ENCODE data around the gene RRBP1. TPM values are rescaled to one million over a fixed set of nuclear protein-coding genes. Genes with fewer than 3 reads are reported as not detected.

RRBP1 gene
- total and polyA plus RNA-seq, 7 experiments from 2014 or later, result 4.1 to 73.9 (median 28.1) TPM

- POLR2A ChIA-PET, result no interaction called here
- CTCF ChIA-PET, result no interaction called here
- DNase-seq, result no peak
- intact Hi-C loops (cut with micrococcal nuclease), result no loop called here
- Histone ChIP-seq H3K4me1 (ENCODE audit: control insufficient read depth in 2 of 2, insufficient read depth in 2 of 2, low read length in 2 of 2) (no peaks in the 10 kb centered on the region), H3K36me3 (ENCODE audit: control insufficient read depth in 2 of 3, insufficient read depth in 3 of 3, low read length in 3 of 3) (peaks cover 0 to 86% (median 0%) of the 10 kb centered on the region in 3 experiments), H3K4me3 (ENCODE audit: low read length) (no peak overlapping the region), H3K27me3 (ENCODE audit: control insufficient read depth in 2 of 2, insufficient read depth in 2 of 2, low read length in 2 of 2) (no peaks in the 10 kb centered on the region), H3K27ac (ENCODE audit: low read depth, low read length) (no peak overlapping the region), H3K9me3 (ENCODE audit: control insufficient read depth in 2 of 3, low read length in 3 of 3) (no peaks in the 10 kb centered on the region)
- Mint-ChIP-seq H3K36me3 (peaks cover 5 to 35% (median 8%) of the 10 kb centered on the region in 5 donors), H3K9me3 (no peaks in the 10 kb centered on the region), H3K27me3 (no peaks in the 10 kb centered on the region), H3K4me1 (peaks cover 0 to 6% (median 0%) of the 10 kb centered on the region in 7 donors), H3K27ac (peak overlapping the region in 2 of 9 donors; percentile 4 to 41), H3K4me3 (no peak overlapping the region)
- no peak for ATAC-seq
These were observed 50.3 kb downstream of the RRBP1 start for GRCh38 chr20:17631576-17632319.

GRCh38 chr20:17630806-17631195 lies 51.2 kb downstream of the RRBP1 start:
- Histone ChIP-seq H3K36me3 (ENCODE audit: control insufficient read depth in 2 of 3, insufficient read depth in 3 of 3, low read length in 3 of 3) (peaks cover 0 to 82% (median 0%) of the 10 kb centered on the region in 3 experiments), H3K4me3 (ENCODE audit: low read length) (no peak overlapping the region), H3K27ac (ENCODE audit: low read depth, low read length) (no peak overlapping the region), H3K4me1 (ENCODE audit: control insufficient read depth in 2 of 2, insufficient read depth in 2 of 2, low read length in 2 of 2) (no peaks in the 10 kb centered on the region), H3K9me3 (ENCODE audit: control insufficient read depth in 2 of 3, low read length in 3 of 3) (no peaks in the 10 kb centered on the region), H3K27me3 (ENCODE audit: control insufficient read depth in 2 of 2, insufficient read depth in 2 of 2, low read length in 2 of 2) (no peaks in the 10 kb centered on the region)
- POLR2A ChIA-PET, result interaction anchor here (1.3 kb wide), 1 partner anchor 48 kb away, joined by 3 read pairs; no protein-coding TSS in a partner anchor
- no peaks in the 10 kb centered on the region for H3K9me3 Mint-ChIP-seq
- intact Hi-C loops (cut with micrococcal nuclease), result no loop called here
- CTCF ChIA-PET, result no interaction called here
- peaks cover 0 to 5% (median 0%) of the 10 kb centered on the region in 7 donors for H3K4me1 Mint-ChIP-seq
- no peak overlapping the region for H3K4me3 Mint-ChIP-seq
- no peak for ATAC-seq
- no peaks in the 10 kb centered on the region for H3K27me3 Mint-ChIP-seq
- no peak for DNase-seq
- H3K36me3 Mint-ChIP-seq, result peaks cover 5 to 34% (median 10%) of the 10 kb centered on the region in 5 donors
- H3K27ac Mint-ChIP-seq, result no peak overlapping the region

- no peaks in the 10 kb centered on the region for H3K4me1 ChIP-seq (ENCODE audit: control insufficient read depth in 2 of 2, insufficient read depth in 2 of 2, low read length in 2 of 2)
- ChIA-PET POLR2A (interaction anchor here (1.3 kb wide), 1 partner anchor 48 kb away, joined by 3 read pairs; no protein-coding TSS in a partner anchor), CTCF (no interaction called here)
- H3K36me3 ChIP-seq (ENCODE audit: control insufficient read depth in 2 of 3, insufficient read depth in 3 of 3, low read length in 3 of 3), result peaks cover 0 to 79% (median 0%) of the 10 kb centered on the region in 3 experiments
- peaks cover 0 to 2% (median 0%) of the 10 kb centered on the region in 7 donors for H3K4me1 Mint-ChIP-seq
- H3K27ac Mint-ChIP-seq, result no peak overlapping the region
- H3K4me3 ChIP-seq (ENCODE audit: low read length), result no peak overlapping the region
- H3K9me3 ChIP-seq (ENCODE audit: control insufficient read depth in 2 of 3, low read length in 3 of 3), result no peaks in the 10 kb centered on the region
- DNase-seq (no peak), ATAC-seq (no peak)
- H3K27me3 ChIP-seq (ENCODE audit: control insufficient read depth in 2 of 2, insufficient read depth in 2 of 2, low read length in 2 of 2), result no peaks in the 10 kb centered on the region
- peaks cover 5 to 32% (median 10%) of the 10 kb centered on the region in 5 donors for H3K36me3 Mint-ChIP-seq
- intact Hi-C loops (cut with micrococcal nuclease), result no loop called here
- no peak overlapping the region for H3K27ac ChIP-seq (ENCODE audit: low read depth, low read length)
- no peak overlapping the region for H3K4me3 Mint-ChIP-seq
- no peaks in the 10 kb centered on the region for H3K27me3 Mint-ChIP-seq
- H3K9me3 Mint-ChIP-seq, result no peaks in the 10 kb centered on the region
These were observed 51.8 kb downstream of the RRBP1 start for GRCh38 chr20:17630151-17630805.

- ChIA-PET CTCF (no interaction called here), POLR2A (interaction anchor here (1.3 kb wide), 1 partner anchor 47 kb away, joined by 3 read pairs; no protein-coding TSS in a partner anchor)
- no peak overlapping the region for H3K4me3 ChIP-seq (ENCODE audit: low read length)
- DNase-seq, result no peak
- intact Hi-C loops (cut with micrococcal nuclease), result no loop called here
- H3K27me3 ChIP-seq (ENCODE audit: control insufficient read depth in 2 of 2, insufficient read depth in 2 of 2, low read length in 2 of 2), result no peaks in the 10 kb centered on the region
- no peak for ATAC-seq
- Mint-ChIP-seq H3K27me3 (no peaks in the 10 kb centered on the region), H3K9me3 (no peaks in the 10 kb centered on the region), H3K4me3 (no peak overlapping the region), H3K36me3 (peaks cover 5 to 28% (median 10%) of the 10 kb centered on the region in 5 donors), H3K4me1 (peaks cover 0 to 2% (median 0%) of the 10 kb centered on the region in 7 donors), H3K27ac (no peak overlapping the region)
- no peak overlapping the region for H3K27ac ChIP-seq (ENCODE audit: low read depth, low read length)
- H3K4me1 ChIP-seq (ENCODE audit: control insufficient read depth in 2 of 2, insufficient read depth in 2 of 2, low read length in 2 of 2), result no peaks in the 10 kb centered on the region
- peaks cover 0 to 80% (median 0%) of the 10 kb centered on the region in 3 experiments for H3K36me3 ChIP-seq (ENCODE audit: control insufficient read depth in 2 of 3, insufficient read depth in 3 of 3, low read length in 3 of 3)
- H3K9me3 ChIP-seq (ENCODE audit: control insufficient read depth in 2 of 3, low read length in 3 of 3), result no peaks in the 10 kb centered on the region
These were observed 52.4 kb downstream of the RRBP1 start for GRCh38 chr20:17629678-17630089.

- DNase-seq (no peak), ATAC-seq (no peak)
- Histone ChIP-seq H3K4me3 (ENCODE audit: low read length) (no peak overlapping the region), H3K4me1 (ENCODE audit: control insufficient read depth in 2 of 2, insufficient read depth in 2 of 2, low read length in 2 of 2) (no peaks in the 10 kb centered on the region), H3K27ac (ENCODE audit: low read depth, low read length) (no peak overlapping the region), H3K36me3 (ENCODE audit: control insufficient read depth in 2 of 3, insufficient read depth in 3 of 3, low read length in 3 of 3) (peaks cover 0 to 80% (median 0%) of the 10 kb centered on the region in 3 experiments), H3K27me3 (ENCODE audit: control insufficient read depth in 2 of 2, insufficient read depth in 2 of 2, low read length in 2 of 2) (no peaks in the 10 kb centered on the region), H3K9me3 (ENCODE audit: control insufficient read depth in 2 of 3, low read length in 3 of 3) (no peaks in the 10 kb centered on the region)
- POLR2A ChIA-PET, result no interaction called here
- H3K36me3 Mint-ChIP-seq, result peaks cover 4 to 30% (median 10%) of the 10 kb centered on the region in 5 donors
- no peaks in the 10 kb centered on the region for H3K9me3 Mint-ChIP-seq
- no peak overlapping the region for H3K27ac Mint-ChIP-seq
- intact Hi-C loops (cut with micrococcal nuclease), result no loop called here
- H3K4me1 Mint-ChIP-seq, result peaks cover 0 to 2% (median 0%) of the 10 kb centered on the region in 7 donors
- H3K27me3 Mint-ChIP-seq, result no peaks in the 10 kb centered on the region
- CTCF ChIA-PET, result no interaction called here
- no peak overlapping the region for H3K4me3 Mint-ChIP-seq
These were observed 53.0 kb downstream of the RRBP1 start for GRCh38 chr20:17629025-17629424.

GRCh38 chr20:17628101-17628841 lies 53.8 kb downstream of the RRBP1 start:
- Mint-ChIP-seq H3K4me3 (no peak overlapping the region), H3K36me3 (peaks cover 0 to 28% (median 9%) of the 10 kb centered on the region in 5 donors), H3K27me3 (no peaks in the 10 kb centered on the region), H3K27ac (peak overlapping the region in 4 of 9 donors; percentile 23 to 70 (median 38)), H3K4me1 (peaks cover 0 to 2% (median 0%) of the 10 kb centered on the region in 7 donors), H3K9me3 (no peaks in the 10 kb centered on the region)
- POLR2A ChIA-PET, result no interaction called here
- Histone ChIP-seq H3K4me3 (ENCODE audit: low read length) (no peak overlapping the region), H3K27me3 (ENCODE audit: control insufficient read depth in 2 of 2, insufficient read depth in 2 of 2, low read length in 2 of 2) (no peaks in the 10 kb centered on the region), H3K9me3 (ENCODE audit: control insufficient read depth in 2 of 3, low read length in 3 of 3) (no peaks in the 10 kb centered on the region), H3K36me3 (ENCODE audit: control insufficient read depth in 2 of 3, insufficient read depth in 3 of 3, low read length in 3 of 3) (peaks cover 0 to 77% (median 0%) of the 10 kb centered on the region in 3 experiments), H3K27ac (ENCODE audit: low read depth, low read length) (no peak overlapping the region), H3K4me1 (ENCODE audit: control insufficient read depth in 2 of 2, insufficient read depth in 2 of 2, low read length in 2 of 2) (no peaks in the 10 kb centered on the region)
- DNase-seq (no peak), ATAC-seq (no peak)
- CTCF ChIA-PET, result no interaction called here
- intact Hi-C loops (cut with micrococcal nuclease), result no loop called here
